Epithelial cell of esophagus (primary cell): ENCODE data around the gene TMIGD1.
"Not testable (repeated sequence)": the region's sequence is repeated elsewhere in the genome, so short reads cannot be mapped to it uniquely, and the experiment has no call there.

ENCODE experiments used
- DNase-seq: peaks from one replicate; pipeline ENCODE4 v3.0.0; 2010; ENCODE audit warnings: low read depth
- H3K4me3 ChIP-seq: 2 replicates; pipeline ENCODE4 v1.5.1; 2011; ENCODE audit warnings: mild to moderate bottlenecking, low read length, control low read depth
- CTCF ChIP-seq: IDR thresholded peaks from 2 replicates; pipeline ENCODE4 v1.5.1; 2011; ENCODE audit warnings: low read depth, mild to moderate bottlenecking, low read length, control low read depth, inconsistent platforms; ENCODE audit not compliant: insufficient read depth; ENCODE audit errors: missing control alignments

TMIGD1 gene

DNA sequence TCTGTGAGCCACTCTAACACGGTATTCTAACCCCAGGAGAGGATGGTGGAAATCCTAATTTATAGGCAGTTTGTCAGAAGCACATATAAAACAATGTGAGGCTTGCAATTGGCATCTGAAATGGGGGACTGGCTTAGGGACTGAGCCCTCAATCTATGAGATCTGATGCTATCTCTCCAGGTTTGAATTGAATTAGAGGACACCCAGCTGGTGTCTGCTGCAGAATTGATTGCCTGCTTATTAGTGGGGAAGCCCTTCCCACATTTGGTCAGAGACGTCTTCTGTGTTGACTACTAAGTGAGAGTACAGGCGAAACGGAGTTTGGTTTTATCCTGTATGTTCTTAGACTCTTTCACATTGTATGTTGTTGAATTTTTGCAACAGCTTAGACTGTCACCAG is 13.6 kb upstream of the TMIGD1 start:
- DNase-seq = no peak
- no peak for TF ChIP-seq CTCF
- no peak overlapping the region for H3K4me3 ChIP-seq

DNA sequence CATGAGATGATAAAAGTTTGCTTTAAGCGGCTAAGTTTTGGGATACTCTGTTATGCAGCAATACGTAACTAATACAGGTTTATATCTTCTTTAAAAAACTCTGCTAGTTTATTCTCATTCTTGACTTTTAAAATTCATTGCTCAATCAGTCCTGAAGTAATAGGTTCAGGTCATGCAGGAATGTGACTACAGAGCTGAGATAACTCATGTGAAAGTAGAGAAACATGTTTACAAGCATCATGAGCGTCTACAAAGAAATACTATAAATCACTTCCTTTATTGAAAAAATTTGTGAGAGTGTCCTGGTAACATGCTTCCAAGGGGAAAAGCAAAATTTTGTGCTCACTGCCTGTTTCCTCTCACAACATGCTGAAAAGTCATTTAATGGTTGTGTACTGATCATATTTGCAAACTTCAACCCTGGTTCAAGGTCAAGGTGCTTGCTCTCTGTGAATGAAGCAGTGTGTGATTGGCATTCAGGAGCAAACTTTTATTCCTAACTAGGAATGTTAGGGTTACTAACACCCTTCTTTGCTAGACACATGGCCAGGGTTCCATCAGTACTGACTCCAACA is 12.5 kb upstream of the TMIGD1 start:
- peak; percentile 55 for DNase-seq
- no peak for TF ChIP-seq CTCF
- H3K4me3 ChIP-seq = no peak overlapping the region

- peak; percentile 69 for DNase-seq
- no peak overlapping the region for H3K4me3 ChIP-seq
- no peak for TF ChIP-seq CTCF
Measured at GRCh38 chr17:30345527-30346075, 11.7 kb upstream of the TMIGD1 start.

DNA sequence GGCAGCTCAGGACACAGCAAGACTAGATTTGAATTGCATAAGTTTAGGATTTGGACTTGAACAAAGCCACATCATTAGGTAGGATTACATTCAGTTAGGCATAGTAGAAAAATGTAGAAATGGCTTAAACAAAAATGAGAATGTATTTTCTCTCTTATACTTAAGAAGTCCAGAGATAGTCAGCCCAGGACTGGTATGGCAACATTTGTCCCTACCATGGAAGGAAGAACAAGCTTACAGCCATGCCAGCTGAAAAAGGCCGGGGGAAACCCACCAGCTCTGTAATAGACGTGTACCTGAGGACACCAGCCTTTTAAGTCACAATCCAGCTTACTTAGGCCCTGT is 11.2 kb upstream of the TMIGD1 start:
- no peak for TF ChIP-seq CTCF
- H3K4me3 ChIP-seq = no peak overlapping the region
- no peak for DNase-seq

- TF ChIP-seq CTCF = no peak
- DNase-seq = peak; percentile 75
- no peak overlapping the region for H3K4me3 ChIP-seq
Measured at GRCh38 chr17:30344283-30345088, 10.6 kb upstream of the TMIGD1 start.

DNA sequence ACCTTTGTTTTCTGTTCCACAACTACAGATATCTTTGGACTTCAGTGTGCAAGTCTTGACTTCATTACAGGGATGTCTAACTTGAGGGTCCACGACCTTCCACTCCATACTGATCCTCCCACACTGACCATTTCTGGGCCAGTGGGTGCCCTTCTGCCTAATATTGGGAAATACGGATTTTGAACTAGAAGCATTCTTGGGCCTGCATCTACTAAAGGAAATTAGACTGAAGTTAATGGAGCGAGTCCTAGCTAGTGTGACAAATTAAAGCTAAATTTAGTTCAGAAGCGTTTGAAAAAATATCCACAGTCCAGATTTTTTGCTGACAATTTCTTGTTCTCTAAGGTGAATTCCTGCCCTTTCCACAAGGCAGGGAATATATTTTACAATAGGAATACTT is 9.9 kb upstream of the TMIGD1 start:
- no peak for DNase-seq
- H3K4me3 ChIP-seq = no peak overlapping the region
- TF ChIP-seq CTCF = no peak

DNA sequence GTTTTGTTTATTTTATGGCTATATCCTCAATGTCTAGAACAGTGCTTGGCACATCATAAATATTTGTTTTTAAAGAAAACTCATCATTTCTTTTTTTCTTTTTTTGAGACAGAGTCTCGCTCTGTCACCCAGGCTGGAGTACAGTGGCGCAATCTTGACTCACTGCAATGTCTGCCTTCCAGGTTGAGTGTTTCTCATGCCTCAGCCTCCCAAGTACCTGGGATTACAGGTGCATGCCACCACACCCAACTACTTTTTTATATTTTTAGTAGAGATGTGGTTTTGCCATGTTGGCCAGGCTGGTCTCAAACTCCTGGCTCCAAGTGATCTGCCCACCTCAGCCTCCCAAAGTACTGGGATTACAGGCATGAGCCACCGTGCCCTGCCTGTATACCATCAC is 9.4 kb upstream of the TMIGD1 start:
- H3K4me3 ChIP-seq, DNase-seq: not testable (repeated sequence)
